IMR-90 (cell line): ENCODE data around the gene OSTF1. TPM values are rescaled to one million over a fixed set of nuclear protein-coding genes. Genes with fewer than 3 reads are reported as not detected.

Experiments used
- ATAC-seq: fragments of 200-7000 bp; cut with Tn5 transposase; 2 replicates; pipeline ENCODE4 v1.9.1; 2020; ENCODE audit warnings: low read depth, mild to moderate bottlenecking, moderate library complexity
- BruUV-seq: library from RNA; stranded (reverse); fragments of 400-500 nt; replicated peaks from 2 replicates; lab custom pipeline; 2021; lab: Mats Ljungman, UMichigan
- CTCF ChIA-PET: fragments of 300-600 bp; formaldehyde crosslinking; extraction: SDS; loops from one replicate; lab custom pipeline; 2021; ENCODE audit warnings: antibody characterized with exemption; lab: Yijun Ruan, JAX
- POLR2A ChIA-PET: fragments of 300-600 bp; sonication (Branson Sonifier 250); formaldehyde crosslinking; loops from one replicate; lab custom pipeline; 2022; ENCODE audit warnings: antibody characterized with exemption; ENCODE audit not compliant: unreplicated experiment; lab: Charles Lee
- DNase-seq: peaks from one replicate; pipeline ENCODE4 v3.0.0; 2013
- H2AFZ ChIP-seq: replicated peaks from 2 replicates; pipeline ENCODE3; 2013; ENCODE audit warnings: low read length, mild to moderate bottlenecking; ENCODE audit not compliant: poor library complexity
- H2AK5ac ChIP-seq: 2 replicates; pipeline ENCODE4 v1.6.1; 2013; ENCODE audit warnings: low read depth, low read length, inconsistent platforms
- H2AK9ac ChIP-seq: replicated peaks from 2 replicates; pipeline ENCODE3; 2013; ENCODE audit warnings: mild to moderate bottlenecking, low read depth, low read length, moderate library complexity; ENCODE audit not compliant: poor library complexity
- H2BK120ac ChIP-seq: 2 replicates; pipeline ENCODE4 v1.6.1; 2013; ENCODE audit warnings: low read depth, low read length, inconsistent platforms
- H2BK15ac ChIP-seq: 3 replicates; pipeline ENCODE4 v1.6.1; 2013; ENCODE audit warnings: low read depth, low read length, inconsistent platforms
- H2BK20ac ChIP-seq: 2 replicates; pipeline ENCODE4 v1.6.1; 2013; ENCODE audit warnings: low read depth, mild to moderate bottlenecking, inconsistent platforms, low read length, moderate library complexity
- H2BK5ac ChIP-seq: 2 replicates; pipeline ENCODE4 v1.6.1; 2013; ENCODE audit warnings: mild to moderate bottlenecking, low read depth, low read length, inconsistent platforms; ENCODE audit not compliant: poor library complexity, severe bottlenecking
- H3K14ac ChIP-seq: replicated peaks from 2 replicates; pipeline ENCODE4 v1.6.1; 2013; ENCODE audit warnings: low read depth, low read length, inconsistent platforms
- H3K18ac ChIP-seq: 2 replicates; pipeline ENCODE4 v1.6.1; 2013; ENCODE audit warnings: low read depth, low read length, control low read depth
- H3K23ac ChIP-seq: 2 replicates; pipeline ENCODE4 v1.6.1; 2013; ENCODE audit warnings: low read depth, low read length, inconsistent platforms
- H3K27ac ChIP-seq: 2 replicates; pipeline ENCODE4 v1.5.1; 2013; ENCODE audit warnings: mild to moderate bottlenecking, control low read depth, low read length; ENCODE audit not compliant: insufficient read depth
- H3K27me3 ChIP-seq: 2 replicates; pipeline ENCODE4 v1.6.1; 2013; ENCODE audit warnings: low read length; ENCODE audit not compliant: control insufficient read depth, insufficient read depth
- H3K36me3 ChIP-seq: 2 replicates; pipeline ENCODE4 v1.6.1; 2013; ENCODE audit warnings: low read length, mixed read lengths; ENCODE audit not compliant: control insufficient read depth, insufficient read depth
- H3K4ac ChIP-seq: 2 replicates; pipeline ENCODE4 v1.6.1; 2013; ENCODE audit warnings: low read depth, low read length, inconsistent platforms
- H3K4me1 ChIP-seq: 2 replicates; pipeline ENCODE4 v1.6.1; 2013; ENCODE audit warnings: low read length, mixed read lengths; ENCODE audit not compliant: control insufficient read depth, insufficient read depth
- H3K4me2 ChIP-seq: 2 replicates; pipeline ENCODE4 v1.6.1; 2013; ENCODE audit warnings: low read depth, mild to moderate bottlenecking, control low read depth, low read length, moderate library complexity
- H3K4me3 ChIP-seq: 2 replicates; pipeline ENCODE4 v1.5.1; 2013; ENCODE audit warnings: low read depth, mild to moderate bottlenecking, control low read depth, low read length, moderate library complexity; ENCODE audit not compliant: insufficient read depth
- H3K56ac ChIP-seq: 2 replicates; pipeline ENCODE4 v1.6.1; 2013; ENCODE audit warnings: low read length, inconsistent platforms; ENCODE audit not compliant: insufficient read depth; ENCODE audit errors: extremely low read depth
- H3K79me1 ChIP-seq, 2 experiments: 2 replicates each; pipeline ENCODE4 v1.6.1; 2013; ENCODE audit warnings: low read length in 2 of 2, inconsistent platforms in 1 of 2, low read depth in 1 of 2
- H3K9ac ChIP-seq: 2 replicates; pipeline ENCODE4 v1.6.1; 2013; ENCODE audit warnings: low read depth, low read length, control low read depth
- H3K9me1 ChIP-seq: 2 replicates; pipeline ENCODE4 v1.6.1; 2013; ENCODE audit warnings: low read length, inconsistent platforms; ENCODE audit not compliant: insufficient read depth
- H3K9me3 ChIP-seq: 2 replicates; pipeline ENCODE4 v1.6.1; 2013; ENCODE audit warnings: low read length; ENCODE audit not compliant: control insufficient read depth, insufficient read depth
- H4K20me1 ChIP-seq: 2 replicates; pipeline ENCODE4 v1.6.1; 2013; ENCODE audit warnings: low read length, inconsistent platforms; ENCODE audit not compliant: insufficient read depth
- H4K5ac ChIP-seq: 2 replicates; pipeline ENCODE4 v1.6.1; 2013; ENCODE audit warnings: mild to moderate bottlenecking, low read depth, low read length, control low read depth
- H4K8ac ChIP-seq, 2 experiments: 2 replicates each; pipeline ENCODE4 v1.6.1; 2013; ENCODE audit warnings: low read depth in 2 of 2, low read length in 2 of 2, control low read depth in 1 of 2, inconsistent platforms in 1 of 2
- H4K91ac ChIP-seq: 2 replicates; pipeline ENCODE4 v1.6.1; 2013; ENCODE audit warnings: low read depth, low read length, inconsistent platforms; ENCODE audit not compliant: insufficient read depth
- CHD1 ChIP-seq: IDR thresholded peaks from 2 replicates; pipeline ENCODE4 v1.6.1; 2012; ENCODE audit warnings: low read depth, low read length, improper control_type of control experiment
- MAZ ChIP-seq: IDR thresholded peaks from 2 replicates; pipeline ENCODE4 v1.6.1; 2012; ENCODE audit warnings: low read depth, mild to moderate bottlenecking, low read length, improper control_type of control experiment, moderate library complexity, borderline replicate concordance
- MXI1 ChIP-seq: IDR thresholded peaks from 2 replicates; pipeline ENCODE4 v1.6.1; 2012; ENCODE audit warnings: low read depth, mild to moderate bottlenecking, low read length, moderate library complexity, borderline replicate concordance
- POLR2A ChIP-seq: IDR thresholded peaks from 2 replicates; pipeline ENCODE4 v1.6.1; 2012; ENCODE audit warnings: mild to moderate bottlenecking, low read depth, low read length
- RCOR1 ChIP-seq: IDR thresholded peaks from 2 replicates; pipeline ENCODE4 v1.6.1; 2012; ENCODE audit warnings: mild to moderate bottlenecking, low read length, improper control_type of control experiment; ENCODE audit not compliant: insufficient replicate concordance
- SMC3 ChIP-seq: fragments of 150-350 bp; IDR thresholded peaks from 2 replicates; pipeline ENCODE4 v1.6.1; 2016; ENCODE audit warnings: low read depth, mild to moderate bottlenecking, antibody characterized with exemption, low read length, moderate library complexity
- WGBS, 2 experiments: methylation state at CpG; one replicate each; pipeline versions ENCODE4 v1.1.5 to v1.1.7; 2013; ENCODE audit warnings: missing lambda C conversion rate in 2 of 2; ENCODE audit not compliant: insufficient read length in 1 of 2; ENCODE audit errors: extremely low coverage in 2 of 2; 5-methylcytosine and 5-hydroxymethylcytosine counted together
- dilution Hi-C: fragments of 300-500 bp; cut with HindIII; formaldehyde crosslinking; loops from one replicate; pipeline ENCODE4 v1.14.3; 2018; ENCODE audit warnings: low sequenced_read_pairs; ENCODE audit not compliant: unreplicated experiment
- in situ Hi-C: fragments of 300-500 bp; cut with MboI; formaldehyde crosslinking; loops from 3 replicates; pipeline ENCODE4 v1.14.3; 2019; ENCODE audit warnings: low sequenced_read_pairs, inconsistent platforms, mixed read lengths
- intact Hi-C: fragments of 100-400 bp; cut with micrococcal nuclease; formaldehyde crosslinking; loops from 2 replicates; pipeline ENCODE4 v1.10.0; 2022
- polyA plus RNA-seq, 3 experiments: library from polyadenylated mRNA; depleted of rRNA; stranded (reverse); fragments of >200 nt; gene quantifications; 2 replicates each; pipeline ENCODE4 v1.2.3, GENCODE V29; 2012; ENCODE audit warnings: low replicate concordance in 1 of 3
- total RNA-seq: library from RNA; depleted of rRNA; stranded (reverse); fragments of >200 nt; gene quantifications from 2 replicates; pipeline ENCODE4 v1.2.3, GENCODE V29; 2012
- TF ChIP-seq, protein P1 (sequence below): fragments of 150-350 bp; IDR thresholded peaks from 2 replicates; pipeline ENCODE4 v1.6.1; 2016; ENCODE audit warnings: low read depth, mild to moderate bottlenecking, low read length, moderate library complexity, borderline replicate concordance
- TF ChIP-seq, protein P2 (sequence below): fragments of 150-350 bp; IDR thresholded peaks from 2 replicates; pipeline ENCODE4 v1.6.1; 2017; ENCODE audit warnings: mild to moderate bottlenecking, antibody characterized with exemption, low read length, low read depth

OSTF1 gene
- total and polyA plus RNA-seq, 2 of the 4 experiments (the other 2 are of a cell fraction), result 17.1 to 41.6 TPM

DNA sequence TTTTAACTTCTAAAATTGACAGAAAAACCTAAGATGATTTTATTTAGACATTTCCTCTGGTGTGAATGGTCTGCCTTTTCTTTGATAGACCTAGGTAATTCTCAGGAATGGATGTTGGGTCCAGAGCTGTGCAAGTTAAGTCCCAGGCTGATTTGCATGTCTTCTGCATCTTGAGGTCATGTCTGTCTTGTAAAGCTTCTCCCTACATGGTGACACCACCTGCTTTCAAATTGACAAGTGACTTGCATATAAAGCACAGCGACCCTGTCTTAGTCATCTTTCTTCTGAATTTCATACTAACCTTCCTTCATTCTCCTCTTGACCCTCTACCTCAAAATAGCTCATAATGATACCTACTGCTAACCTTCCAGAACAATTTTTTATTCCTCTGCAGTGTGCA, 29.2 kb downstream of the OSTF1 start:
- DNase-seq (no peak), ATAC-seq (no peak)
- H4K20me1 ChIP-seq, result no peaks in the 10 kb centered on the region
- H4K5ac ChIP-seq, result no peak overlapping the region
- no peak overlapping the region for H3K9ac ChIP-seq
- peaks cover 3% of the 10 kb centered on the region; the same call in 1 of the 2 replicates for H3K9me1 ChIP-seq
- no peak overlapping the region for H3K56ac ChIP-seq
- H2BK20ac ChIP-seq, result no peak overlapping the region
- intact Hi-C loops, result no loop called here
- H4K8ac ChIP-seq, result no peak overlapping the region
- H3K4me1 ChIP-seq, result 0 out of 2 replicates have a peak, but pooled peaks cover 2% of the 10 kb centered on the region
- H3K27ac ChIP-seq, result no peak overlapping the region
- no peak overlapping the region for H2BK5ac ChIP-seq
- no peak overlapping the region for H3K4ac ChIP-seq
- no peak overlapping the region for H2BK15ac ChIP-seq
- POLR2A ChIA-PET, result no interaction called here
- no peak overlapping the region for H2BK120ac ChIP-seq
- H3K23ac ChIP-seq, result no peak overlapping the region
- no peak overlapping the region for H3K4me2 ChIP-seq
- TF ChIP-seq POLR2A, result no peak
- TF ChIP-seq CHD1, result no peak
- TF ChIP-seq, protein P1, sequence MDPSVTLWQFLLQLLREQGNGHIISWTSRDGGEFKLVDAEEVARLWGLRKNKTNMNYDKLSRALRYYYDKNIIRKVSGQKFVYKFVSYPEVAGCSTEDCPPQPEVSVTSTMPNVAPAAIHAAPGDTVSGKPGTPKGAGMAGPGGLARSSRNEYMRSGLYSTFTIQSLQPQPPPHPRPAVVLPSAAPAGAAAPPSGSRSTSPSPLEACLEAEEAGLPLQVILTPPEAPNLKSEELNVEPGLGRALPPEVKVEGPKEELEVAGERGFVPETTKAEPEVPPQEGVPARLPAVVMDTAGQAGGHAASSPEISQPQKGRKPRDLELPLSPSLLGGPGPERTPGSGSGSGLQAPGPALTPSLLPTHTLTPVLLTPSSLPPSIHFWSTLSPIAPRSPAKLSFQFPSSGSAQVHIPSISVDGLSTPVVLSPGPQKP, result no peak
- no peak for TF ChIP-seq RCOR1
- TF ChIP-seq MXI1, result no peak
- TF ChIP-seq, protein P2, sequence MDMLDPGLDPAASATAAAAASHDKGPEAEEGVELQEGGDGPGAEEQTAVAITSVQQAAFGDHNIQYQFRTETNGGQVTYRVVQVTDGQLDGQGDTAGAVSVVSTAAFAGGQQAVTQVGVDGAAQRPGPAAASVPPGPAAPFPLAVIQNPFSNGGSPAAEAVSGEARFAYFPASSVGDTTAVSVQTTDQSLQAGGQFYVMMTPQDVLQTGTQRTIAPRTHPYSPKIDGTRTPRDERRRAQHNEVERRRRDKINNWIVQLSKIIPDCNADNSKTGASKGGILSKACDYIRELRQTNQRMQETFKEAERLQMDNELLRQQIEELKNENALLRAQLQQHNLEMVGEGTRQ, result no peak
- no peak for TF ChIP-seq SMC3
- no peak for TF ChIP-seq MAZ
- 83% methylated on average over 1 of the region's 1 CpG; no CpG with 5 or more reads in 1 of the 2 experiments for WGBS, 2 experiments
- CTCF ChIA-PET, result no interaction called here
- in situ Hi-C loops, result no loop called here
- H3K9me3 ChIP-seq, result no peaks in the 10 kb centered on the region
- H3K27me3 ChIP-seq, result no peaks in the 10 kb centered on the region
- H2AFZ ChIP-seq, result no peak overlapping the region
- H3K18ac ChIP-seq, result no peak overlapping the region
- BruUV-seq, result no TSS peak
- peaks cover 4% of the 10 kb centered on the region for H3K36me3 ChIP-seq
- no peak overlapping the region for H3K14ac ChIP-seq
- H2AK9ac ChIP-seq, result no peak overlapping the region
- H3K79me1 ChIP-seq, result peaks cover 26 to 35% of the 10 kb centered on the region in 2 experiments
- H3K4me3 ChIP-seq, result no peak overlapping the region
- dilution Hi-C loops, result no loop called here
- H4K91ac ChIP-seq, result no peak overlapping the region
- H2AK5ac ChIP-seq, result no peak overlapping the region
